Kidney (tissue), 14 donors: ENCODE data around the gene CMTM3. TPM values are rescaled to one million over a fixed set of nuclear protein-coding genes. Genes with fewer than 3 reads are reported as not detected.

Experiments used
- DNase-seq, 5 donors: peaks; one replicate each; pipeline ENCODE4 v3.0.0-alpha.2; 2013 to 2020
- FAIRE-seq: peaks from 2 replicates; lab custom pipeline; 2012; peaks lifted over from hg19 to GRCh38; lab: Jason Lieb, UNC
- H3K27ac ChIP-seq, 2 donors: one replicate each; pipeline ENCODE4 v1.7.0; 2013; ENCODE audit warnings: low read depth in 2 of 2, low read length in 2 of 2, inconsistent platforms in 1 of 2
- H3K27me3 ChIP-seq: one replicate; pipeline ENCODE4 v1.7.1; 2013; ENCODE audit warnings: low read length, inconsistent platforms; ENCODE audit not compliant: control insufficient read depth, insufficient read depth
- H3K36me3 ChIP-seq, 3 donors: one replicate each; pipeline versions ENCODE4 v1.7.0 to v1.7.1; 2013; ENCODE audit warnings: low read length in 3 of 3, control low read depth in 1 of 3, inconsistent platforms in 1 of 3; ENCODE audit not compliant: insufficient read depth in 3 of 3, control insufficient read depth in 2 of 3
- H3K4me1 ChIP-seq, 3 donors: one replicate each; pipeline versions ENCODE4 v1.7.0 to v1.7.1; 2013; ENCODE audit warnings: low read length in 3 of 3, inconsistent platforms in 1 of 3, low read depth in 1 of 3; ENCODE audit not compliant: control insufficient read depth in 2 of 3, insufficient read depth in 2 of 3
- H3K4me3 ChIP-seq, 3 donors: one replicate each; pipeline versions ENCODE4 v1.7.0 to v1.8.1; 2013; ENCODE audit warnings: low read length in 3 of 3, control low read depth in 1 of 3, inconsistent platforms in 1 of 3
- H3K9ac ChIP-seq, 3 donors: one replicate each; pipeline versions ENCODE4 v1.7.0 to v1.7.1; 2013; ENCODE audit warnings: low read length in 3 of 3, control low read depth in 1 of 3, inconsistent platforms in 1 of 3
- H3K9me3 ChIP-seq, 3 donors: one replicate each; pipeline versions ENCODE4 v1.7.0 to v1.7.1; 2013; ENCODE audit warnings: low read length in 3 of 3, control low read depth in 1 of 3, inconsistent platforms in 1 of 3; ENCODE audit not compliant: control insufficient read depth in 2 of 3, insufficient read depth in 1 of 3
- intact Hi-C: fragments of 100-400 bp; cut with DNase I; formaldehyde crosslinking; loops from one replicate; pipeline ENCODE4 v1.11.1; 2022
- polyA plus RNA-seq: library from polyadenylated mRNA; stranded (reverse); fragments of 350-450 nt; fragmentation: Illumina TruSeq; extraction: RNeasy Lipid Tissue Mini Kit (QIAGEN cat#74804); gene quantifications from one replicate; pipeline ENCODE4 v1.2.3, GENCODE V29; 2014; ENCODE audit warnings: low read depth, low replicate concordance; ENCODE audit not compliant: insufficient read depth
- total RNA-seq: library from RNA; stranded (reverse); fragmentation: NEBNext Ultra II Directional; extraction: Animal tissue kit (Norgen Biotek cat#: 25700); gene quantifications from one replicate; pipeline ENCODE4 v1.2.1, GENCODE V29; 2021
- TF ChIP-seq, protein P1 (sequence below): IDR thresholded peaks from 3 replicates; pipeline ENCODE4 v1.5.1; 2012; ENCODE audit warnings: mild to moderate bottlenecking, moderate library complexity, borderline replicate concordance; ENCODE audit not compliant: insufficient read depth; ENCODE audit errors: extremely low read depth
- donor health status: control.
- donor health status: control.
- donor health status: control.
- donor health status: control.
- donor health status: control.
- donor health status: DM: yes; HTN: yes; CAD: no.
- donor health status: Normal renal cell carcinoma (clear cell type).

CMTM3 gene
- total and polyA plus RNA-seq, 2 donors from 2014 or later = 13.8 to 22.9 TPM

DNA sequence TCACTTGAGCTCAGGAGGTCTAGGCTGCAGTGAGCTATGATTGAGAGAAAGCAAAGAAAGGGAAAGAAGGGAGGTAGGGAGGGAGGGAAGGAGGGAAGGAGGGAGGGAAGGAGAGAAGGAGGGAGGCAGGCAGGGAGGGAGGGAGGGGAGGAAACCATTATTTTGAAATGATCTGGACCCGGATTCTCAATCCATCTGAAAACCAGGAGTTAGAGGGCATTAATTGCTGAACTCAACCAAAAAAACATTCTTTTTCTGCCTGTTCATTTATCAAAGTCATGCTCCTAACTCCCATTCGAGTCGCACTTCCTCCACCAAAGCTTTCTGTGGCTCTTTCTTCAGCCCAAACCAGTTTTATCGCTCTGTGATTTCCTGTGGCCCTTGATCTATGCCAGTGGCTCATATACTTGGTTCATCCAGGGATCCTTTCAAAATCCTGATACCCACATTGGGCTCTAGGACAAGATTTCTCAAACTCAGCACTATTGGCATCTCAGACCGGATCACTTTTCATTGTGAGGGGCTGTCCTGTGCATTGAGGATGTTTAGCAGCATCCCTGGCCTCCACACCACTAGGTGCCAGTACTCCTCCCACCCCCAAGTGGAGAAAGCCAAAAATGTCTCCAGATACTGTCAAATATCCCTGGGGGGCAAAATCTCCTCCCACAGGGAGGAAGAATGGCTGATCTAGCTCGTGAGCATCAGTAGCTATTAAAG lies 53.8 kb downstream of the CMTM3 start:
- DNase-seq (no peak), FAIRE-seq (no peak)
- TF ChIP-seq, protein P1, sequence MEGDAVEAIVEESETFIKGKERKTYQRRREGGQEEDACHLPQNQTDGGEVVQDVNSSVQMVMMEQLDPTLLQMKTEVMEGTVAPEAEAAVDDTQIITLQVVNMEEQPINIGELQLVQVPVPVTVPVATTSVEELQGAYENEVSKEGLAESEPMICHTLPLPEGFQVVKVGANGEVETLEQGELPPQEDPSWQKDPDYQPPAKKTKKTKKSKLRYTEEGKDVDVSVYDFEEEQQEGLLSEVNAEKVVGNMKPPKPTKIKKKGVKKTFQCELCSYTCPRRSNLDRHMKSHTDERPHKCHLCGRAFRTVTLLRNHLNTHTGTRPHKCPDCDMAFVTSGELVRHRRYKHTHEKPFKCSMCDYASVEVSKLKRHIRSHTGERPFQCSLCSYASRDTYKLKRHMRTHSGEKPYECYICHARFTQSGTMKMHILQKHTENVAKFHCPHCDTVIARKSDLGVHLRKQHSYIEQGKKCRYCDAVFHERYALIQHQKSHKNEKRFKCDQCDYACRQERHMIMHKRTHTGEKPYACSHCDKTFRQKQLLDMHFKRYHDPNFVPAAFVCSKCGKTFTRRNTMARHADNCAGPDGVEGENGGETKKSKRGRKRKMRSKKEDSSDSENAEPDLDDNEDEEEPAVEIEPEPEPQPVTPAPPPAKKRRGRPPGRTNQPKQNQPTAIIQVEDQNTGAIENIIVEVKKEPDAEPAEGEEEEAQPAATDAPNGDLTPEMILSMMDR = no peak
- Histone ChIP-seq H3K4me3 (no peak overlapping the region), H3K36me3 (no peaks in the 10 kb centered on the region), H3K9ac (no peak overlapping the region), H3K9me3 (no peaks in the 10 kb centered on the region), H3K27ac (no peak overlapping the region), H3K4me1 (peaks cover 7 to 24% (median 15%) of the 10 kb centered on the region in 3 donors), H3K27me3 (no peaks in the 10 kb centered on the region)
- intact Hi-C loops = no loop called here

DNA sequence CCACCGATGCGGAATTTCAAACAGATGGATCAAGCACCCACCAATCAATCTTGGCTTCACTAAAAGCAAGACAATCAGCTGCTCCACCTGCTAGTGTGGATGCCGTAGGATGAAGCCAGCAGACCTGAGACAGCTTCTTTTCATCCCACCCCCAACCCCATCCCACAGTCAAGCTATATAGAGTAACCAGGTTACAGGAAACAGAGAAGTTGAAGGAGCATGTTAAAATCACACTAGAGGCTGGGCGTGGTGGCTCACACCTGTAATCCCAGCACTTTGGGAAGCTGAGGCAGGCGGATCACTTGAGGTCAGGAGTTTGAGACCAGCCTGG lies 54.3 kb downstream of the CMTM3 start:
- no peak overlapping the region for H3K27ac ChIP-seq
- H3K9ac ChIP-seq = no peak overlapping the region
- H3K36me3 ChIP-seq = no peaks in the 10 kb centered on the region
- FAIRE-seq (no peak), DNase-seq (no peak)
- H3K27me3 ChIP-seq = no peaks in the 10 kb centered on the region
- no peak overlapping the region for H3K4me3 ChIP-seq
- TF ChIP-seq, protein P1 = no peak
- intact Hi-C loops = no loop called here
- no peaks in the 10 kb centered on the region for H3K9me3 ChIP-seq
- H3K4me1 ChIP-seq = peaks cover 7 to 23% (median 15%) of the 10 kb centered on the region in 3 donors

DNA sequence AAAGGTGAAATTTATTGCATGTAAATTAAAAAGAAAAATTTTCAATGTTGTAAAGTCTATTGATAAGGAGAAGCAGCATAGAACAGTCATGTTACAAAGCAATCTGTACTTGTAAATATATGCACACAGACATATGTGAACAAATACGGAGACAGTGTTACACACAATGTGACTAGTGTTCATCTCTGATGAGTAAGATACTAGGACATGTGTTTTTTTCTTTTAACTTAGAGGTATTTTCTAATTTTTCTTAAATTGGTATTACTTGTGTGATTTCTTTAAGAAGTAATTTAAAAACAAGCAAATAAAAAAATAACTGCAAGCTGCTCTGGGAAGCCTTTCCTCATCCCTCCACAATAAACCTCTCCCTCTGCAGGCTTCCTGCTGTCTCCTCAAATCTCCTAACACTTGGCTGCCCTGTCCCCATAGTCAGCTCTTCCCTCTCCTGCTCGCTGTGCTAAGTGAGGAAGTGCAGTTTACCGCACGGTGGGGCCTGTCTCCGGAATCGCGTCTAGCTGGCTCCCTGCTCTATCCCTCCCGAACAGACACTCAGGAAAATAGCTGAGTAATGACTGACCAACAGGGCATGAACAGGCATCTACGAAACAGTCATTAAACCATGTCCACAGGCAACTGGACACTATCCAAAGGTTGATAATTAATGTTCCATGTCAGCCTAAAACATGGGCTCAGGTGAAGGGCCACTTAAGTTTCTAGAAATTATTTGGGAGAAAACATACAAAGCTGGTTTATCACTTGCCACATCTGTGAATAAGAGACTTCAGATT lies 56.1 kb downstream of the CMTM3 start:
- peaks cover 7 to 23% (median 10%) of the 10 kb centered on the region in 3 donors for H3K4me1 ChIP-seq
- intact Hi-C loops = no loop called here
- peak overlapping the region in 2 of 3 donors; percentile 3 to 7 for H3K4me3 ChIP-seq
- TF ChIP-seq, protein P1 = peak; percentile 30
- peak overlapping the region; percentile 59 to 73 for H3K27ac ChIP-seq
- peak; percentile 75 to 92 (median 81) for DNase-seq
- H3K9ac ChIP-seq = peak overlapping the region in 2 of 3 donors; percentile 15 to 30
- H3K9me3 ChIP-seq = no peaks in the 10 kb centered on the region
- peak; percentile 17 for FAIRE-seq
- H3K36me3 ChIP-seq = no peaks in the 10 kb centered on the region
- no peaks in the 10 kb centered on the region for H3K27me3 ChIP-seq
